GM12878 (cell line): ENCODE data around the gene PGAP3. TPM values are rescaled to one million over a fixed set of nuclear protein-coding genes. Genes with fewer than 3 reads are reported as not detected.

Experiments
- ATAC-seq: fragments of 200-7000 bp; cut with Tn5 transposase; 3 replicates; pipeline ENCODE4 v1.9.1; 2020; ENCODE audit warnings: mild to moderate bottlenecking, moderate library complexity
- BruUV-seq: library from RNA; stranded (reverse); fragments of 400-500 nt; replicated peaks from 2 replicates; lab custom pipeline; 2021; lab: Mats Ljungman, UMichigan
- CTCF ChIA-PET: fragments of 300-600 bp; sonication (Branson Sonifier 250); formaldehyde crosslinking; extraction: SDS; loops from one replicate; lab custom pipeline; 2021; ENCODE audit warnings: inconsistent platforms; lab: Yijun Ruan, JAX
- POLR2A ChIA-PET: fragments of 350-600 bp; formaldehyde crosslinking; extraction: SDS; loops from one replicate; lab custom pipeline; 2021; ENCODE audit warnings: inconsistent platforms; lab: Charles Lee
- RAD21 ChIA-PET: fragments of 300-600 bp; sonication (Branson Sonifier 250); formaldehyde crosslinking; loops from one replicate; lab custom pipeline; 2023; ENCODE audit warnings: antibody characterized with exemption; ENCODE audit not compliant: unreplicated experiment; lab: Charles Lee
- SMC1A ChIA-PET: fragments of 300-600 bp; sonication (Branson Sonifier 250); formaldehyde crosslinking; loops from one replicate; lab custom pipeline; 2023; ENCODE audit not compliant: unreplicated experiment, uncharacterized antibody; lab: Charles Lee
- DNase-seq: peaks from one replicate; pipeline ENCODE4 v3.0.0-alpha.2; 2011; ENCODE audit warnings: low read depth, low spot score
- FAIRE-seq: peaks from 3 replicates; lab custom pipeline; 2011; peaks lifted over from hg19 to GRCh38; lab: Jason Lieb, UNC
- H2AFZ ChIP-seq: 2 replicates; pipeline ENCODE4 v1.6.0; 2011; ENCODE audit warnings: low read depth, low read length, control low read depth; ENCODE audit not compliant: control insufficient read depth
- H3K27ac ChIP-seq: 2 replicates; pipeline ENCODE4 v1.5.1; 2011; ENCODE audit warnings: control low read depth; ENCODE audit not compliant: control insufficient read depth, insufficient read depth
- H3K27me3 ChIP-seq, 2 experiments: replicated peaks in 1 of 2; 2 replicates each; pipeline versions ENCODE4 v1.6.0 to v1.6.1; 2011; ENCODE audit warnings: low read length in 1 of 2; ENCODE audit not compliant: control insufficient read depth in 2 of 2, insufficient read depth in 2 of 2
- H3K36me3 ChIP-seq, 2 experiments: 2 replicates each; pipeline ENCODE4 v1.5.1; 2011; ENCODE audit warnings: low read length in 1 of 2; ENCODE audit not compliant: control insufficient read depth in 2 of 2, insufficient read depth in 2 of 2
- H3K4me1 ChIP-seq: 2 replicates; pipeline ENCODE4 v1.6.1; 2011; ENCODE audit warnings: mild to moderate bottlenecking, low read length, moderate library complexity, mixed read lengths; ENCODE audit not compliant: control insufficient read depth, insufficient read depth
- H3K4me2 ChIP-seq: 2 replicates; pipeline ENCODE4 v1.6.0; 2011; ENCODE audit warnings: control low read depth; ENCODE audit not compliant: control insufficient read depth, insufficient read depth
- H3K4me3 ChIP-seq: fragments of 200-600 bp; sonication (generic); 2 replicates; pipeline ENCODE4 v1.5.1; 2016
- H3K79me2 ChIP-seq: 2 replicates; pipeline ENCODE4 v1.6.0; 2011; ENCODE audit warnings: low read length; ENCODE audit not compliant: control insufficient read depth, insufficient read depth
- H3K9ac ChIP-seq: 2 replicates; pipeline ENCODE4 v1.8.0; 2011; ENCODE audit warnings: low read length, control low read depth, mixed read lengths; ENCODE audit not compliant: control insufficient read depth, insufficient read depth
- H3K9me3 ChIP-seq: replicated peaks from 3 replicates; pipeline ENCODE4 v1.5.1; 2011; ENCODE audit warnings: mild to moderate bottlenecking, low read length; ENCODE audit not compliant: control insufficient read depth, insufficient read depth
- H4K20me1 ChIP-seq: 2 replicates; pipeline ENCODE4 v1.6.0; 2011; ENCODE audit not compliant: control insufficient read depth, insufficient read depth
- CEBPB ChIP-seq, 2 experiments: fragments of 150-350 bp in 1 of 2; IDR thresholded peaks; 2 replicates each; pipeline ENCODE4 v1.6.1; 2012 to 2014; ENCODE audit warnings: low read depth in 2 of 2, low read length in 2 of 2, borderline replicate concordance in 1 of 2, inconsistent platforms in 1 of 2
- CHD4 ChIP-seq: fragments of 200-600 bp; sonication (generic); IDR thresholded peaks from 2 replicates; pipeline ENCODE4 v1.6.1; 2016; ENCODE audit warnings: mild to moderate bottlenecking
- CUX1 ChIP-seq: IDR thresholded peaks from 2 replicates; pipeline ENCODE4 v1.6.1; 2012; ENCODE audit warnings: improper control_type of control experiment, low read depth, low read length; ENCODE audit not compliant: insufficient replicate concordance
- EZH2 ChIP-seq: IDR thresholded peaks from 2 replicates; pipeline ENCODE4 v1.6.1; 2012; ENCODE audit warnings: low read depth, mild to moderate bottlenecking, control low read depth, inconsistent platforms, low read length, borderline replicate concordance; ENCODE audit not compliant: control insufficient read depth
- MEF2B ChIP-seq: fragments of 450-650 bp; IDR thresholded peaks from 2 replicates; pipeline ENCODE4 v1.6.1; 2018; ENCODE audit warnings: mild to moderate bottlenecking, moderate library complexity; ENCODE audit not compliant: partially characterized antibody, poor library complexity, severe bottlenecking
- PAX8 ChIP-seq: fragments of 450-650 bp; IDR thresholded peaks from 2 replicates; pipeline ENCODE4 v1.6.1; 2017; ENCODE audit warnings: mild to moderate bottlenecking, moderate library complexity
- SP1 ChIP-seq: IDR thresholded peaks from one replicate; pipeline ENCODE4 v1.6.1; 2011; ENCODE audit warnings: low read depth, low read length
- STAT3 ChIP-seq: IDR thresholded peaks from 2 replicates; pipeline ENCODE4 v1.6.1; 2011; ENCODE audit warnings: low read depth, low read length, improper control_type of control experiment
- ZNF274 ChIP-seq: IDR thresholded peaks from one replicate; pipeline ENCODE4 v1.8.0; 2011; ENCODE audit not compliant: insufficient read length, insufficient read depth
- WGBS: methylation state at CpG from one replicate; pipeline ENCODE4 v1.1.6; 2016; ENCODE audit warnings: low lambda C conversion rate; ENCODE audit not compliant: insufficient replicate concordance, insufficient coverage; ENCODE audit errors: missing lambda C conversion rate; 5-methylcytosine and 5-hydroxymethylcytosine counted together
- in situ Hi-C: fragments of 300-500 bp; cut with MboI; formaldehyde crosslinking; loops from 9 replicates; pipeline ENCODE4 v1.14.3; 2018; ENCODE audit warnings: mixed read lengths
- intact Hi-C: fragments of 100-400 bp; cut with micrococcal nuclease; formaldehyde crosslinking; loops from one replicate; pipeline ENCODE4 v1.14.2; 2022; ENCODE audit not compliant: unreplicated experiment
- polyA plus RNA-seq, 11 experiments: library from polyadenylated mRNA; depleted of rRNA in 4 of 11; unstranded in 6 of 11; stranded (reverse) in 5 of 11; fragments of >200 nt; fragmentation: Nextera tagmentation in 4 of 11; fragmentation: Illumina TruSeq in 1 of 11; extraction: Ambion mirVana in 4 of 11; extraction: Trizol in 1 of 11; gene quantifications; 1 replicate in 1 of 11; 2 replicates in 10 of 11; pipeline versions ENCODE4 v1.2.1 to v1.2.3, GENCODE V29; 2011 to 2016; ENCODE audit warnings: inconsistent platforms in 2 of 11, missing spikeins in 2 of 11, low read depth in 1 of 11
- total RNA-seq, 4 experiments: library from RNA; depleted of rRNA in 3 of 4; stranded (reverse); fragments of >200 nt in 3 of 4; fragmentation: Illumina TruSeq in 1 of 4; extraction: Trizol in 1 of 4; gene quantifications; 2 replicates each; pipeline versions ENCODE4 v1.2.1 to v1.2.3, GENCODE V29; 2013 to 2021
- TF ChIP-seq, protein P1 (sequence below): fragments of 450-650 bp; formaldehyde crosslinking; IDR thresholded peaks from 2 replicates; pipeline ENCODE4 v1.4.0; 2020; ENCODE audit warnings: mild to moderate bottlenecking, moderate library complexity
- TF ChIP-seq, protein P2 (sequence below): IDR thresholded peaks from 2 replicates; pipeline ENCODE4 v1.6.1; 2012; ENCODE audit warnings: low read depth, low read length, improper control_type of control experiment

The PGAP3 gene
- total and polyA plus RNA-seq, 10 of the 15 experiments (the other 5 are each of a cell fraction or from before 2014, with no cell fraction given), result 0.21 to 10.0 (median 5.3) TPM

GRCh38 chr17:39670746-39671145, 17.1 kb downstream of the PGAP3 start:
- intact Hi-C loops (no loop called here), in situ Hi-C loops (no loop called here)
- Histone ChIP-seq H3K4me2 (no peak overlapping the region), H3K9ac (no peak overlapping the region), H2AFZ (no peak overlapping the region), H3K27ac (no peak overlapping the region), H3K36me3 (no peaks in the 10 kb centered on the region; a peak in 1 of 4 replicates), H3K79me2 (no peaks in the 10 kb centered on the region), H3K27me3 (peaks cover 4 to 6% of the 10 kb centered on the region in 2 experiments; a peak in 3 of 4 replicates), H3K4me1 (peaks cover 4% of the 10 kb centered on the region), H4K20me1 (no peaks in the 10 kb centered on the region; the same call in 1 of the 2 replicates), H3K4me3 (no peak overlapping the region), H3K9me3 (no peaks in the 10 kb centered on the region)
- ChIA-PET CTCF (interaction anchor here (0.7 to 9.1 kb wide), 14 partner anchors 9 to 309 kb away, joined by 3 to 114 read pairs (median 6); partner anchors contain the start of genes MIEN1 and PSMD3), SMC1A (interaction anchor here (1.0 to 2.6 kb wide), 8 partner anchors 16 to 267 kb away, joined by 3 to 10 read pairs (median 3); partner anchors contain the start of gene STARD3), RAD21 (interaction anchor here (1.0 to 2.3 kb wide), 5 partner anchors 16 to 59 kb away, joined by 3 to 14 read pairs (median 7); partner anchors contain the start of gene MIEN1), POLR2A (interaction anchor here (1.3 kb wide), 1 partner anchor 10 kb away, joined by 3 read pairs; no protein-coding TSS in a partner anchor)
- ATAC-seq, result no peak
- no peak for FAIRE-seq
- WGBS, result 19% methylated on average over 4 of the region's 4 CpGs
- no TSS peak for BruUV-seq
- DNase-seq, result no peak
- TF ChIP-seq, protein P1, sequence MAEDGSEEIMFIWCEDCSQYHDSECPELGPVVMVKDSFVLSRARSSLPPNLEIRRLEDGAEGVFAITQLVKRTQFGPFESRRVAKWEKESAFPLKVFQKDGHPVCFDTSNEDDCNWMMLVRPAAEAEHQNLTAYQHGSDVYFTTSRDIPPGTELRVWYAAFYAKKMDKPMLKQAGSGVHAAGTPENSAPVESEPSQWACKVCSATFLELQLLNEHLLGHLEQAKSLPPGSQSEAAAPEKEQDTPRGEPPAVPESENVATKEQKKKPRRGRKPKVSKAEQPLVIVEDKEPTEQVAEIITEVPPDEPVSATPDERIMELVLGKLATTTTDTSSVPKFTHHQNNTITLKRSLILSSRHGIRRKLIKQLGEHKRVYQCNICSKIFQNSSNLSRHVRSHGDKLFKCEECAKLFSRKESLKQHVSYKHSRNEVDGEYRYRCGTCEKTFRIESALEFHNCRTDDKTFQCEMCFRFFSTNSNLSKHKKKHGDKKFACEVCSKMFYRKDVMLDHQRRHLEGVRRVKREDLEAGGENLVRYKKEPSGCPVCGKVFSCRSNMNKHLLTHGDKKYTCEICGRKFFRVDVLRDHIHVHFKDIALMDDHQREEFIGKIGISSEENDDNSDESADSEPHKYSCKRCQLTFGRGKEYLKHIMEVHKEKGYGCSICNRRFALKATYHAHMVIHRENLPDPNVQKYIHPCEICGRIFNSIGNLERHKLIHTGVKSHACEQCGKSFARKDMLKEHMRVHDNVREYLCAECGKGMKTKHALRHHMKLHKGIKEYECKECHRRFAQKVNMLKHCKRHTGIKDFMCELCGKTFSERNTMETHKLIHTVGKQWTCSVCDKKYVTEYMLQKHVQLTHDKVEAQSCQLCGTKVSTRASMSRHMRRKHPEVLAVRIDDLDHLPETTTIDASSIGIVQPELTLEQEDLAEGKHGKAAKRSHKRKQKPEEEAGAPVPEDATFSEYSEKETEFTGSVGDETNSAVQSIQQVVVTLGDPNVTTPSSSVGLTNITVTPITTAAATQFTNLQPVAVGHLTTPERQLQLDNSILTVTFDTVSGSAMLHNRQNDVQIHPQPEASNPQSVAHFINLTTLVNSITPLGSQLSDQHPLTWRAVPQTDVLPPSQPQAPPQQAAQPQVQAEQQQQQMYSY (CRISPR knock-in tag), result no peak
- TF ChIP-seq EZH2 (no peak), MEF2B (no peak), CUX1 (no peak), SP1 (no peak), PAX8 (no peak), CEBPB (IDR thresholded peaks at IDR 0.05; ENCODE audit: borderline replicate concordance in 1 of 2, low read depth in 2 of 2, low read length in 2 of 2) (no peak), CHD4 (no peak), ZNF274 (no peak), STAT3 (no peak)
- TF ChIP-seq, protein P2, sequence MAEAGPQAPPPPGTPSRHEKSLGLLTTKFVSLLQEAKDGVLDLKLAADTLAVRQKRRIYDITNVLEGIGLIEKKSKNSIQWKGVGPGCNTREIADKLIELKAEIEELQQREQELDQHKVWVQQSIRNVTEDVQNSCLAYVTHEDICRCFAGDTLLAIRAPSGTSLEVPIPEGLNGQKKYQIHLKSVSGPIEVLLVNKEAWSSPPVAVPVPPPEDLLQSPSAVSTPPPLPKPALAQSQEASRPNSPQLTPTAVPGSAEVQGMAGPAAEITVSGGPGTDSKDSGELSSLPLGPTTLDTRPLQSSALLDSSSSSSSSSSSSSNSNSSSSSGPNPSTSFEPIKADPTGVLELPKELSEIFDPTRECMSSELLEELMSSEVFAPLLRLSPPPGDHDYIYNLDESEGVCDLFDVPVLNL, result no peak
